Calu3 (cell line): ENCODE data around the gene CENPU. TPM values are rescaled to one million over a fixed set of nuclear protein-coding genes. Genes with fewer than 3 reads are reported as not detected.

Experiments
- BruUV-seq: library from RNA; stranded (reverse); fragments of 400-500 nt; replicated peaks from 2 replicates; lab custom pipeline; 2021; lab: Mats Ljungman, UMichigan
- CTCF ChIA-PET: fragments of 300-600 bp; sonication (Branson Sonifier 250); formaldehyde crosslinking; loops from one replicate; lab custom pipeline; 2022; ENCODE audit warnings: antibody characterized with exemption; lab: Charles Lee
- DNase-seq: peaks from one replicate; pipeline ENCODE4 v3.0.0; 2022
- H3K27ac Mint-ChIP-seq: one replicate; pipeline ENCODE4 v1.8.0; 2022; ENCODE audit warnings: mixed read lengths; ENCODE audit not compliant: unreplicated experiment
- H3K27me3 Mint-ChIP-seq: one replicate; pipeline ENCODE4 v1.8.0; 2022; ENCODE audit warnings: mixed read lengths; ENCODE audit not compliant: unreplicated experiment
- H3K36me3 Mint-ChIP-seq: one replicate; pipeline ENCODE4 v1.8.0; 2022; ENCODE audit warnings: mild to moderate bottlenecking, moderate library complexity, mixed read lengths; ENCODE audit not compliant: insufficient read depth, unreplicated experiment
- H3K4me1 Mint-ChIP-seq: one replicate; pipeline ENCODE4 v1.8.0; 2022; ENCODE audit warnings: mild to moderate bottlenecking, low read depth, mixed read lengths; ENCODE audit not compliant: unreplicated experiment
- H3K4me3 Mint-ChIP-seq: one replicate; pipeline ENCODE4 v1.8.0; 2022; ENCODE audit warnings: mild to moderate bottlenecking, low read depth, moderate library complexity, mixed read lengths; ENCODE audit not compliant: unreplicated experiment
- H3K9me3 Mint-ChIP-seq: one replicate; pipeline ENCODE4 v1.8.0; 2022; ENCODE audit warnings: low read depth, mixed read lengths; ENCODE audit not compliant: unreplicated experiment
- intact Hi-C: fragments of 100-400 bp; cut with micrococcal nuclease; formaldehyde crosslinking; loops from one replicate; pipeline ENCODE4 v1.10.0; 2022; ENCODE audit not compliant: unreplicated experiment
- total RNA-seq: library from RNA; stranded (reverse); gene quantifications from 2 replicates; pipeline ENCODE4 v1.2.3, GENCODE V29; 2022
- TF ChIP-seq, protein P1 (sequence below): fragments of 200-600 bp; IDR thresholded peaks from one replicate; pipeline ENCODE4 v1.8.0; 2022; ENCODE audit warnings: antibody characterized with exemption; ENCODE audit not compliant: unreplicated experiment

The CENPU gene
- total RNA-seq, 1 experiment from 2014 or later: 79.2 TPM

DNA sequence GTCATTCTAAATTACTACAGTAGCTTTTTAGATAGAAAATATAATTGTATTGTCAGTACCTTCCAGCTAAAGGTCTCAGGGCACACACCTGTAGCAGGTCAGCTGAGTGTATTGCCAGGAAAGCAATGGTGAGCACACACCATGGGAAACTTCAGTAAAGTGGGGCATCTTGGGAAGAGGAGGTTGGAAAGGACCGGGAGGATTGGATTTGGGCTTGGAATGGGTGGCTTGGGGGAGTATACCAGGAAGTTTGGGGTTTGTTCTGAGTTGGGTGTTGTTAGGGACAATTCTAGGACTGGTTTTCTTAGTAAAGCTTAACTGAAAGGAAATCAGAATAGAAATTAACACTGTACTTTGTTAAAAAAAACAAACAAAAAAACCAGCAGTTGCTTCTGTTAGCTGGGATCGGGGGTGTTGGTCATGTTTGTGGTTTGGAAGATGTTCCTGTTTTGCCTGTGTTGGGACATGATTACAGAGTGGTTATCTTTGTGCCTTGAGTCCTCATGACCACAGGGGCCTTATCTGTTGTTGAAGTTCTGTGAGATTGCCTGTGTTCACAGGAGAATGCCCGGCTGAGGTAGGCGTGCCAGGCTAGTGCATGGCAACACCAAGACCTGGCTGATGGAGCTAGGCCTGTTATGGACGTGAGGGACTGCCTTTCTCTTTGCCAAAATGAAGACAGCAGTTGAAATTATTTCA lies 49.3 kb downstream of the CENPU start:
- BruUV-seq: no TSS peak
- TF ChIP-seq, protein P1, sequence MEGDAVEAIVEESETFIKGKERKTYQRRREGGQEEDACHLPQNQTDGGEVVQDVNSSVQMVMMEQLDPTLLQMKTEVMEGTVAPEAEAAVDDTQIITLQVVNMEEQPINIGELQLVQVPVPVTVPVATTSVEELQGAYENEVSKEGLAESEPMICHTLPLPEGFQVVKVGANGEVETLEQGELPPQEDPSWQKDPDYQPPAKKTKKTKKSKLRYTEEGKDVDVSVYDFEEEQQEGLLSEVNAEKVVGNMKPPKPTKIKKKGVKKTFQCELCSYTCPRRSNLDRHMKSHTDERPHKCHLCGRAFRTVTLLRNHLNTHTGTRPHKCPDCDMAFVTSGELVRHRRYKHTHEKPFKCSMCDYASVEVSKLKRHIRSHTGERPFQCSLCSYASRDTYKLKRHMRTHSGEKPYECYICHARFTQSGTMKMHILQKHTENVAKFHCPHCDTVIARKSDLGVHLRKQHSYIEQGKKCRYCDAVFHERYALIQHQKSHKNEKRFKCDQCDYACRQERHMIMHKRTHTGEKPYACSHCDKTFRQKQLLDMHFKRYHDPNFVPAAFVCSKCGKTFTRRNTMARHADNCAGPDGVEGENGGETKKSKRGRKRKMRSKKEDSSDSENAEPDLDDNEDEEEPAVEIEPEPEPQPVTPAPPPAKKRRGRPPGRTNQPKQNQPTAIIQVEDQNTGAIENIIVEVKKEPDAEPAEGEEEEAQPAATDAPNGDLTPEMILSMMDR: no peak
- Mint-ChIP-seq H3K4me3 (no peak overlapping the region), H3K9me3 (no peaks in the 10 kb centered on the region), H3K27ac (no peak overlapping the region), H3K36me3 (peaks cover 10% of the 10 kb centered on the region), H3K27me3 (no peaks in the 10 kb centered on the region), H3K4me1 (peaks cover 11% of the 10 kb centered on the region)
- CTCF ChIA-PET: interaction anchor here (0.7 kb wide), 1 partner anchor 24 kb away, joined by 3 read pairs; no protein-coding TSS in a partner anchor
- intact Hi-C loops: no loop called here
- DNase-seq: no peak

DNA sequence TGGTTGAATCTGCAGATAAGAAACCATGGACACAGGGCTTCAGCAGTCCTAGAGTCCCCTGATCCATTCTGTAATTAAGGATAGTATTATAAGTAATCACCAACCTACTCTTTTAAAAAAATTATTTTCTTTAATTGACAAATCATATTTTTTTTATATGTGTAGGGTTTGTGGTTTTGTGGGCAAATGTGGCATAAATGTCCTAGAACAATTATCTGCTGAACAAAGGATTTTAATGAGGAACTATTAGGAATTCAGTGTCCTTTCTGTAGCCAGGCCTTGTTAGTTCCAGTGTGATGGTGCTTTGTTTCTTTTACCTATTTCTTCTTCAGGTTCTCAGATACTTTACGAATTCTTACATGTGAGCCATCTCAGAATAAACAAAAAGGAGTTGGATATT lies 52.0 kb downstream of the CENPU start:
- no peaks in the 10 kb centered on the region for H3K27me3 Mint-ChIP-seq
- intact Hi-C loops: no loop called here
- no peak for DNase-seq
- peaks cover 11% of the 10 kb centered on the region for H3K4me1 Mint-ChIP-seq
- H3K36me3 Mint-ChIP-seq: no peaks in the 10 kb centered on the region
- BruUV-seq: no TSS peak
- no peak overlapping the region for H3K27ac Mint-ChIP-seq
- H3K9me3 Mint-ChIP-seq: no peaks in the 10 kb centered on the region
- TF ChIP-seq, protein P1: no peak
- CTCF ChIA-PET: no interaction called here
- no peak overlapping the region for H3K4me3 Mint-ChIP-seq

DNA sequence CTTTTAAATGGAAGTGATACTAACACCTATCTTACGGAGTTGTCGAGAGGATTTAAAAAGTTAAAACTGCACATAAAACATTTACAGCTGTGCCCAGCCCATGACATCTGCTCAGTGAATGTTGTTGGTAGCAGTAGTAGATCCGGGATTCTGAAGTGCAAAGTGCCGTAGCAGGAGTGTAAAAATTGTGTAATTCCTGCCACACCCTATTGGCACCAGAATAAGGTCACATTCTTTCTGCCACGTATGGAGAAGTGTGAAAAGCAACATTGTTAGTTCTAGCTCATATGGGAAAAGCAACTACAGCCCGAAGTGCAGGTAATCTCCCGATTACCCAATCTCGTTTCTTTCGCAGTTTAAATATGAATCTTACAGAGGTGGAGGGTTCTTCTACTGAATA lies 53.2 kb downstream of the CENPU start:
- no peak overlapping the region for H3K4me3 Mint-ChIP-seq
- peaks cover 11% of the 10 kb centered on the region for H3K4me1 Mint-ChIP-seq
- no peak overlapping the region for H3K27ac Mint-ChIP-seq
- intact Hi-C loops: no loop called here
- BruUV-seq: no TSS peak
- H3K27me3 Mint-ChIP-seq: no peaks in the 10 kb centered on the region
- CTCF ChIA-PET: interaction anchor here (0.6 kb wide), 1 partner anchor 133 kb away, joined by 4 read pairs; no protein-coding TSS in a partner anchor
- TF ChIP-seq, protein P1: no peak
- peak; percentile 20 for DNase-seq
- no peaks in the 10 kb centered on the region for H3K36me3 Mint-ChIP-seq
- H3K9me3 Mint-ChIP-seq: no peaks in the 10 kb centered on the region

DNA sequence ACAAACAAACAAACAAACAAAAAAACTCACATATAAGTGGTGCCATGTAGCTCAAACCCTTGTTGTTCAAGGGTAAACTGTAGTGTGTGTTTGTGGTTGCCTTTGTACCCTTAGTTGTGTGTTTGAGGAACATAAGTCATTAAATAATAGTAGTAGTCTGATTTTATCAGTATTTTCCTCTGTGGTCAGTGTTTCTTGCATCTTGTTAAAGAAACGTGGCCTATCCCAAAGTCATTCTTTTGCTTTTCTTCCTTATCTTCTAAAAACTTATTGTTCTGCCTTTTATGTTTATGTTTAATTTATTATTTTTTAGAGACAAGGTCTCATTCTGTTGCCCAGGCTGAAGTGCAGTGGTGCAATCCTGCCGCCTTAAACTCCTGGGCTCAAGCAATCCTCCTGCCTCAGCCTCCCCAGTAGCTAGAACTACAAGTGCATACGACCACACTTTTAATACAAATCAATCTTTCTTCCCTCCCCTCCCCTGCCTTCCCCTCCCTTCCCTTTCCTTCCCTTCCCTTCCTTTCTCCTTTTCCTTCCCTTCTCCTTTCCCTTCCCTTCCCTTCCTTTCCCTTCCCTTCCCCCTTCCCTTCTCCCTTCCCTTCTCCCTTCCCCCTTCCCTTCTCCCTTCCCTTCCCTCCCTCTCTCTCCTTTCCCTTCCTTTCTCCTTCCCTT lies 57.9 kb downstream of the CENPU start:
- intact Hi-C loops: no loop called here
- TF ChIP-seq, protein P1: no peak
- peaks cover 10% of the 10 kb centered on the region for H3K36me3 Mint-ChIP-seq
- H3K27ac Mint-ChIP-seq: no peak overlapping the region
- CTCF ChIA-PET: no interaction called here
- no peaks in the 10 kb centered on the region for H3K27me3 Mint-ChIP-seq
- BruUV-seq: no TSS peak
- no peaks in the 10 kb centered on the region for H3K9me3 Mint-ChIP-seq
- DNase-seq: no peak
- H3K4me1 Mint-ChIP-seq: peaks cover 5% of the 10 kb centered on the region
- no peak overlapping the region for H3K4me3 Mint-ChIP-seq
